Thoracic aorta (tissue), 2 donors: Measurements from ENCODE around the gene DUSP7. TPM values are rescaled to one million over a fixed set of nuclear protein-coding genes. Genes with fewer than 3 reads are reported as not detected.

ENCODE experiments used
- ATAC-seq: fragments of 150-250 bp; one replicate; pipeline ENCODE4 v1.8.0; 2017; ENCODE audit warnings: low read depth; ENCODE audit not compliant: insufficient number of reproducible peaks, low FRiP score
- DNase-seq: peaks from one replicate; pipeline ENCODE4 v3.0.0-alpha.2; 2020; ENCODE audit warnings: low spot score
- H3K27ac ChIP-seq, 2 donors: fragments of 200-600 bp; sonication (generic); 1 replicate in 1 of 2; 2 replicates in 1 of 2; pipeline ENCODE4 v1.5.1; 2016; ENCODE audit warnings: mild to moderate bottlenecking in 2 of 2, moderate library complexity in 2 of 2
- H3K27me3 ChIP-seq: fragments of 200-600 bp; sonication (generic); replicated peaks from 2 replicates; pipeline ENCODE4 v1.6.0; 2016; ENCODE audit warnings: mild to moderate bottlenecking; ENCODE audit not compliant: insufficient read depth
- H3K36me3 ChIP-seq: fragments of 200-600 bp; sonication (generic); one replicate; pipeline ENCODE4 v1.5.1; 2016
- H3K4me1 ChIP-seq, 2 donors: fragments of 200-600 bp; sonication (generic); 1 replicate in 1 of 2; 2 replicates in 1 of 2; pipeline versions ENCODE4 v1.5.1 to v1.6.0; 2016; ENCODE audit warnings: low read depth in 2 of 2, mild to moderate bottlenecking in 1 of 2; ENCODE audit not compliant: control insufficient read depth in 1 of 2
- H3K4me3 ChIP-seq: fragments of 200-600 bp; sonication (generic); 2 replicates; pipeline ENCODE4 v1.5.1; 2016; ENCODE audit warnings: mild to moderate bottlenecking
- H3K9me3 ChIP-seq: fragments of 200-600 bp; sonication (generic); 2 replicates; pipeline ENCODE4 v1.5.1; 2016
- total RNA-seq, 2 donors: library from RNA; depleted of rRNA; stranded (reverse); fragments of >200 nt; gene quantifications; one replicate each; pipeline versions ENCODE4 v1.1.0 to v1.2.3, GENCODE V29; 2016
- TF ChIP-seq, protein P1 (sequence below): fragments of 200-600 bp; sonication (generic); IDR thresholded peaks from one replicate; pipeline ENCODE4 v1.5.1; 2019; ENCODE audit warnings: antibody characterized with exemption

DUSP7 gene
- total RNA-seq, 2 donors from 2014 or later: 41.1 to 42.2 TPM

GRCh38 chr3:52069855-52070254, 13.5 kb upstream of the DUSP7 start:
- TF ChIP-seq, protein P1, sequence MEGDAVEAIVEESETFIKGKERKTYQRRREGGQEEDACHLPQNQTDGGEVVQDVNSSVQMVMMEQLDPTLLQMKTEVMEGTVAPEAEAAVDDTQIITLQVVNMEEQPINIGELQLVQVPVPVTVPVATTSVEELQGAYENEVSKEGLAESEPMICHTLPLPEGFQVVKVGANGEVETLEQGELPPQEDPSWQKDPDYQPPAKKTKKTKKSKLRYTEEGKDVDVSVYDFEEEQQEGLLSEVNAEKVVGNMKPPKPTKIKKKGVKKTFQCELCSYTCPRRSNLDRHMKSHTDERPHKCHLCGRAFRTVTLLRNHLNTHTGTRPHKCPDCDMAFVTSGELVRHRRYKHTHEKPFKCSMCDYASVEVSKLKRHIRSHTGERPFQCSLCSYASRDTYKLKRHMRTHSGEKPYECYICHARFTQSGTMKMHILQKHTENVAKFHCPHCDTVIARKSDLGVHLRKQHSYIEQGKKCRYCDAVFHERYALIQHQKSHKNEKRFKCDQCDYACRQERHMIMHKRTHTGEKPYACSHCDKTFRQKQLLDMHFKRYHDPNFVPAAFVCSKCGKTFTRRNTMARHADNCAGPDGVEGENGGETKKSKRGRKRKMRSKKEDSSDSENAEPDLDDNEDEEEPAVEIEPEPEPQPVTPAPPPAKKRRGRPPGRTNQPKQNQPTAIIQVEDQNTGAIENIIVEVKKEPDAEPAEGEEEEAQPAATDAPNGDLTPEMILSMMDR: no peak

GRCh38 chr3:52069135-52069534, 12.8 kb upstream of the DUSP7 start:
- Histone ChIP-seq H3K27ac (no peak overlapping the region), H3K36me3 (no peaks in the 10 kb centered on the region), H3K4me3 (no peak overlapping the region), H3K27me3 (no peaks in the 10 kb centered on the region), H3K4me1 (peaks cover 14 to 22% of the 10 kb centered on the region in 2 donors), H3K9me3 (no peaks in the 10 kb centered on the region)
- DNase-seq (no peak), ATAC-seq (no peak)
- TF ChIP-seq, protein P1: no peak

More at GRCh38 chr3:52069855-52070254, 13.5 kb upstream of the DUSP7 start:
- H3K27ac ChIP-seq: peak overlapping the region; percentile 87 to 91
- H3K36me3 ChIP-seq: no peaks in the 10 kb centered on the region
- no peak overlapping the region for H3K4me3 ChIP-seq
- no peaks in the 10 kb centered on the region for H3K9me3 ChIP-seq
- no peaks in the 10 kb centered on the region for H3K27me3 ChIP-seq
- ATAC-seq (no peak), DNase-seq (no peak)
- H3K4me1 ChIP-seq: peaks cover 14 to 22% of the 10 kb centered on the region in 2 donors

DNA sequence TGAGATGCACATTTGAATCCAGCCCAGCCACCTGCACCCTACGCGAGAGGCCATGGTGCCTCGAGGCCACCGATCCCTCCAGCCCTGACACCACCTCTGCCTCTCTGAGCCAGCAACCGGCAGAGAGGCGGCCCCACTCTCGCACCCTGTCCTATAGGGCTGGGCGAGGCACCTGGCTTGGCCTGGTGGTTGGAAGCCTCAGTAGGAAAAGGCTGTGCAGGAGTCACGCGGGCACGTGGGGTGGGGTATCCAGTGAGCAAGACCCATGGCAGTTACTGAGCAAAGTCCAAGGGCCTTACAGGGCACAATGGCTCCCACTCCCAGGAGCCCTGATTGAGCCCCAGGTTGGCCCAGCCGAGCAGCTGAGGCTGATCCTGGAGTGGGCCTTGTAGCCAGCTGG, 12.4 kb upstream of the DUSP7 start:
- Histone ChIP-seq H3K9me3 (no peaks in the 10 kb centered on the region), H3K27ac (no peak overlapping the region), H3K36me3 (no peaks in the 10 kb centered on the region), H3K27me3 (no peaks in the 10 kb centered on the region), H3K4me1 (peaks cover 14 to 22% of the 10 kb centered on the region in 2 donors), H3K4me3 (no peak overlapping the region)
- TF ChIP-seq, protein P1: no peak
- DNase-seq (no peak), ATAC-seq (no peak)

GRCh38 chr3:52068055-52068571, 11.7 kb upstream of the DUSP7 start:
- no peak for DNase-seq

DNA sequence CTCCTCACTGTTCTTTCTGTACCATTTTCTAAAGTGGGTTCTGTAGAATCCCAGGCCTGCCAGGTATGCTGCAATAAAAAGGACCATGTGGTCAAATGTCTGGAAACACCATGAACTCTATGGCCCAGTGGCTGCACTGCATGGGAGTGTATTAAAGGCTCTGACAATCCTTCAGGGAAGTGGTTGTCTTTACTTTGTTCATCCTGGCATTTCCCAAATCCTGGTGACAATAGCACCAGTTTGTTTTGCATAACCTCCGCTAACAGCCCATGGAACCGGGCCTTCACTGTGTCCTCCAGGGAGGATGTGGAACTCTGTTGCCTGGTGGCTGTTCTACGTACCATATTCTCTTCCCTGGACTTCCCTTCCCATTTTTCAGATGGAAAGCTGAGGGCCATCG, 11.2 kb upstream of the DUSP7 start:
- TF ChIP-seq, protein P1: no peak
- ATAC-seq: no peak
- Histone ChIP-seq H3K27ac (no peak overlapping the region), H3K4me3 (no peak overlapping the region), H3K27me3 (no peaks in the 10 kb centered on the region), H3K36me3 (no peaks in the 10 kb centered on the region), H3K9me3 (no peaks in the 10 kb centered on the region), H3K4me1 (peaks cover 14 to 27% of the 10 kb centered on the region in 2 donors)
- no peak for DNase-seq

More at GRCh38 chr3:52068055-52068571, 11.7 kb upstream of the DUSP7 start:
- peaks cover 14 to 22% of the 10 kb centered on the region in 2 donors for H3K4me1 ChIP-seq
- no peaks in the 10 kb centered on the region for H3K36me3 ChIP-seq
- TF ChIP-seq, protein P1: no peak
- no peak overlapping the region for H3K4me3 ChIP-seq
- H3K27me3 ChIP-seq: no peaks in the 10 kb centered on the region
- no peak overlapping the region for H3K27ac ChIP-seq
- H3K9me3 ChIP-seq: no peaks in the 10 kb centered on the region
- ATAC-seq: no peak
